Activated CD4-positive, alpha-beta T cell treated with anti-CD3 and anti-CD28 coated beads, Interleukin-2, amount 50 U/mL, for 48 hours (primary cell): Measurements from ENCODE around the gene ZW10.
"Not testable (repeated sequence)": the region's sequence is repeated elsewhere in the genome, so short reads cannot be mapped to it uniquely, and the experiment has no call there.

ENCODE experiments used
- DNase-seq, 2 experiments: peaks; one replicate each; pipeline ENCODE4 v3.0.0-alpha.2; 2020

The ZW10 gene

DNA sequence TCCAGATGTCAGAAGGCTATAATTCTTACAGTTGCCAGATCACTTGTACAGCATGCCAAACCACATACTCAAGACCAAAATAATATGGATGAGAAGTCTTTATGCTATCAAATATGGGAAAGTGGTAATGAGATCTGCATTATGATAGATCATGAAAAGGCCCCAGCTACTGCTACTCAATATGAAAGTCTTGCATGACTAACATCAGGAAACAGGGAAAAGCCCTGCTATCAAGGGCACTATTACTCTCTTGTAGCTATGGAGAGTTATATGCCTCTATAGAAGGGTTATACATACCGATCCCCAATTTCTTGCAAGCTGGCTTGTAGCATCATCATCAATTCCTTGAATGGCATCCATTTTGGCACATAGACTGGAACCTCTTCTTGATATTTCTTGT lies 37.2 kb downstream of the ZW10 start:
- no peak for DNase-seq

DNA sequence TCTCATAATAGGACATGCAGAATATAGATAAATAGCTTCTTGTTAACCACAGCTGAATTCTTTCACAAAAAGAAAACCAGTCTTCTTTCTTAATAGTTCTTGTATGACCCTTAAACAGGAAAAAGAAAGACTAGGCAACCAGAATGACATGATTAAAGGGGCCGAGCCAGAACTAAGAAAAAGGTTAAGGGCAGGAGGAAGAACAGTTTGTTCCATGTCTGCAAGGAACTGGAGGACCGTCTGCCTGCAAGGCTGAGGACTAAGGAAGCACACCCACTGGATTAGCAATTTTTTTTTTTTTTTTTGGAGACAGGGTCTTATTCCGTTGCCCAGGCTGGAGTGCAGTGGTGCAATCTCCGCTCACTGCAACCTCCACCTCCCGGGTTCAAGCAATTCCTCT lies 41.4 kb downstream of the ZW10 start:
- no peak for DNase-seq

DNA sequence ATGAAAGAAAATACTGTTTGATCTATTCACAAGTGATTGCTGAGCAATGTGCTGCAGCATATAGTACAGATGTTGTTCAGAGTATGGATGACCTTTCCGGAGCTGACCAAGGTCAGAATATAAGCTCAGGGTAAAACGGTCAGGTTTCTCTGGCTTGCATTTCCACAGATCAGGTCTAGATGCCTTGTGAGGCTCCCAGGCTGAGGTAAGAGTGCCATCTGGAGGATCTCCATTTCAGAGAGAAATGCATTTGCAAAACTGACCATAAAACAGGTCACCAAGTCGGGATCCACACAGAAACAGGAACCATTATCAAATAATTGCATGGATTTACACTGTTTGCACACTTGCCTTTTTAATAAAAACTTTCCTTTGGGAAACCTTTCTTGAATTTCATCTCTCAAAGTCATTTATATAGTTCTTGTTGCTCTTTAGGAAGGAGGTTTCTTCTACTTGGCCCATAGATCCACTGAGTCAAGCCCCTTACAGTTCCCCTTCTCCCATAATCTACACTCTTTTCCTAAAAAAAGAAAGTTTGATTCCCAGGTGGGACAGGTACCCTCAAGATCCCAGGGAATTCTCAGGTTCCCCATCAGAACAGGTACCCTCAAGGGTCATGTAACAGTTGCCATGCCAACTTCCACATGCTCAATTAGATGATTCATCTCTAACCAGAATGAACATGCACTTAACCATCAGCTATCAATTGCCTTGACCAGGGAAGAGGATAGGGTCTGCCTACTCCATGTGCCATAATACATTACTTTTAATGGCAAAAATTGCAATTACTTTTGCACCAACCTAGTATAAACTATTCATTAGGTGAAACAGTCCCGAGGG lies 42.4 kb downstream of the ZW10 start:
- DNase-seq: no peak

DNA sequence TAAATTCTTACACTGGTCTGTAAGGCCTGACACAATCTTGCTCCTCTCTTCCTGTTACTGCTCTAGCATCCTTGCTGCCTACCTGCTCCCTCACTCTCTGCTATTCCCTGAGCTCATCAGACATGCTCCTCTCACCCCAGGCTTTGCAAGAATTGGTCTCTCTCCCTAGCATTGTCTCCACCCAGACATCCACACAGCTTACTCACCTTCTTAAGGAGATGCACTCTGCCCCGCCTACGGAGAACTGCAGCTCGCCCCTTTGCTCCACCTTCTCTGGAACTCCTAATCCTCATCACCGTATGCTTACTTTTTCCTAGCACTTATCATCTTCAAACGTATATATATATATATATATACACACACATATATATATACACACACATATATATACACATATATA lies 44.0 kb downstream of the ZW10 start:
- DNase-seq: no peak

DNA sequence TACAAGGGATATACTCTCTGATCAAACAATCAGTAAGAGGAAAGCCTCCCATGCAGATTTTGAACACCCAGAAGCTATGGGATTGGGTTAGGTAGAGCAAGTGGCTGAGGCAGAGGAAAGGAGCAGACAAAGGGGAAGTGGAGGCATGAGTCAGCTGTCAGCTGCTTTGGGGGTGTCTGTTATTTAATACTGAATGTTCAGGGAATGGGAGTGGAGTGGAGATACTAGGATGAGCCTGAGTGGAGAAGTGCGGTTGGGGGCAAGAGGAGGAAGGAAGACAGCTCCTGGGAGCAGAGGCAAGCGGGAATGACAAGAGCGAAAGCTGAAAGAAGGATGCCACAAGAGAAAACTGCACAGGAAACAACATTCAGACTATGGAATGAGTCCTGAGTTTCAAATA lies 44.7 kb downstream of the ZW10 start:
- DNase-seq: no peak

DNA sequence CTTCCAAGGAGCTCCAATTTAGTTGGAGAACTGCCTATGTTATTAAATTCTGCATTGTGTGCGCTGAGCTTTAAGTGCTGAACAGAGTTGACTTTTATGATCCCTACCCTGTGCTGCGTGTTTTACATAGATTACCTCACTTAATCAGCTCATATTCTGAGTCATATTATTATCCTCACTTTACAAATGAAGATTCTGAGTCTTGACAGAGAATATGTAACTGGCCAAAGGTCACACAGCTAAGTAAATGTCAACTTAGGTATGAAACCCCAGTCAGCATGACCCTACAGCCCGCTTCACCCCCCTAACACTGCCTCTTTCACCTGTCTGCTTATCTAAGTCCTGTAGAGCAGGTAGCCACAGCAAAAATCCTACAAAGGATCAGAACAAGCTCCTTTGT lies 47.6 kb downstream of the ZW10 start:
- no peak for DNase-seq

DNA sequence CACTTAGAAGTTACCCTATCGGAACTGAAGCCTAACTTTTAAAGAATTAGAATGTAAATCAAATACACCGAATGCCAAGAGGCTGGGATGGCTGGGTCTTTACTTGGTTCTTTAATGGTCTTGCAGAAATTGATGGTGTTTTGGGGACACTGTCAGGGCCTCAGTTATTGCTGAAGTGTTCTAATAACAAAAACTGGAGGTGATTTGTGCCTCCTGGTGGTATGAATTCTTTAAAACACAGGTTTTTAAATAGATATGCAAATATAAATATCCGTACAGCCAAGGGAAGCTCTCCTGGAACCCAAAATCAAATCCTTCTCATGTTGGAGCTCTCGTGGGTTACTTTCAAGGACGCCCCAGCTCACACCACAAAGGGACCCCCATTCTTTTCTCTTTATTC lies 48.1 kb downstream of the ZW10 start:
- no peak for DNase-seq

DNA sequence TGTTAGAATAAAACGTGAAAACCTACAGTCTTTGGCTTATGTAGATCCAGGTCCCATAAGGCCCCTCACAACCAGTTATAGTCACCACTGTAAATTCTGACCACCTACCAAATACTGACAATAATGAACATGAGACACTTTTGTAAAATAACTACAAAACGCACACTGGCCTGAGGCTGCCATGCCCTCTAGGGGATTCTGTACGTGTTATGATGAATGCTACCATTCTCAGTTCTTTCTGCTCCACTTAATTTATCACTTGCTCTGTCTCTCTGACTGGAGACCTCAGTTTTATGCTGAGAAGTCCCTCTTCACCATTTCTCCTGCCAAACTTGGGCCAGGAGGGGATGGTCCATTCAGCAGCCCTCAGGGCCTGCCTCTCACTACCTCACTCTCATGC lies 48.7 kb downstream of the ZW10 start:
- DNase-seq: no peak

DNA sequence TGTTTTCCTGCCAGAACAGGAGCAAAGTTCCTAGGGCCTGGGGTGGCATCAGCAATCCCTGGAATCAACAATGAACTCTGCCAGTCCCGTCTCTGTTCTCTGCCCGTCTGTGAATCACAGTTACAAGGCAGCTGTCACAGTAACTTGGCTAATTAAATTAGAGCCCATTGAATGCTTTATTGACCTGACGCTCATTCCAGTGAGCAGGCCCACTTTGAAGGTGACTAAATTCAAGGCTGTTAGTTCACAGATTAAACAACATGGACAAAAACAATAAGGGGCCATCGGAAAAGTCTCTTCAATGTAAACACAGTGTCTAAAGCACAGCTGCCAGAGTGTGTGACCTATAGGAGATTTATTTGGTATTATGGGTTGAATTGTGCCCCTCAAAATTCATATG lies 49.7 kb downstream of the ZW10 start:
- no peak for DNase-seq

DNA sequence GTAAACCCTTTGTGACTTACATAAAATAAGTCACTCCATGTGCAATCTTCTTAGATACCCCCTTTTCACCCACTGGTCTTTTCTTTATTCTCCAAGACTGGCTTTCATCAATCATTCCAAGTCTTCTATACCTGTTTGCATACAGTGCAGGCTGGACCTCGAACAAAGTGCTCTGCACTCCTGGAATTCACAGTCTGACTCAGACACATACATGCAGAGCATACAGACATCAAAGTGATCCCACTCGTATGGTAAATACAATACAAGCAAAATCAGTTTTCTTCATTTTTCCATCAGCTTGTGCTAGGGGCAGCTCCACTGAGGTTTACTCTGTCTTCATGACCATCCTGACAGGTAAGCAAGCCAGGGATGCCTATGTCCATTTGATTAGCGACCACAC lies 50.6 kb downstream of the ZW10 start:
- DNase-seq: no peak

DNA sequence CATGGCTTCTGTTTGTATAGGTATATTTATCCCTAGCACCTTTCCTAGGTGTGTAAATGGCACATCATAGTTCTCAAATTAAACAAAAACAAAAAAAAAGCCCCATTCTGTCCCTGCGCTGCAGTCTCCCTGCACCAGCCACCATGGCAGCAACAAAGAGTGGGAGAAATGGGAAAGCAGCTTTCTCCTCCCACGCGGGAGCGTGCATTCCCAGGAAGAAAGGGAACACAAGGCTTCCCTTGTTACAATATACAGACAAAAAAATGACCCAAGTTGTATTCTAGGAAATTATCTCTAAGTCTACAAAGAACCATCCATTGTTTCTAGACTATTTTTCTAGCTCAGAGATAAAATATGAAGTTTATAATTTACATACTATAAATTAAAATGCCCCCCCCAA lies 51.3 kb downstream of the ZW10 start:
- no peak for DNase-seq

DNA sequence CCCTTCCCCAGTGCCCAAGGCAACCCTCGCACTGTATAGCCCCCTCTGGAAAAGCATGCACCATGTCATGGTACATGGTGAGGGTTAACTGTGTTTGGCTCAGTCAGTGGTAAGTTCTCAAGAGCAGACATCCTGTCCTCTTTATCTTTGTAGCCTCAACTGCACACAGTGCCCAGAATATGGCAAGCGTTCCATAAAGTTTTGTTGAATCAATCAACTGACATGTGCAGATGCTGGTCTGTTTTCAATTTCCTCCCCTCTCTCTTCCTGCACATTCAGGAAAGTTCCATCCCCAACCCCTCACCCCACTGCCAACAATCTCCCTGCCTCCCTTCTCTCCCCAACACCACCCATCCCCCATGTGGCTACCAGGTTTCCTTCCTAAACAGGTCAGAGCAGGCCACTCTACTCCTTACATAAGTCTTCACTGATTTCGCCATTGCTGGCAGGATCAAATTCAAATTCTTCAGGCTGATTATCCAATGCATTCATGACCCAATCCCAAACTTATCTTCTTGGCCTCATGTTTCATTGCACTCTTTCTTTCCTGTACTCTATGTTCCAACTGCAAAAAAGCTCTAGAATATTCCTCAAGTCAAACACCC lies 51.9 kb downstream of the ZW10 start:
- DNase-seq: no peak

DNA sequence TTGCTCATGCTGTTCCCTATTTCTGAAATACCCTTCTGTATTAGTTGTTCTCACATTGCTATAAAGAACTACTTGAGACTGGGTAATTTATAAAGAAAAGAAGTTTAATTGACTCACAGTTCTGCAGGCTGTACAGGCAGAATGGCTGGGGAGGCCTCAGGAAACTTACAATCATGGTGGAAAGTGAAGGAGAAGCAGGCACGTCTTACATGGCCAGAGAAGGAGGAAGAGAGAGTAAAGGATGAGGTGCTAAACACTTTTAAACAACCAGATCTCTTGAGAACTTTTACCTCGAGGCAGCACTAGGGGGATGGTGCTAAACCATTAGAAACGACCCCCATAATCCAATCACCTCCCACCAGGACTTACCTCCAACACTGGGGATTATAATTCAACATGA lies 53.0 kb downstream of the ZW10 start:
- not testable (repeated sequence) for DNase-seq

DNA sequence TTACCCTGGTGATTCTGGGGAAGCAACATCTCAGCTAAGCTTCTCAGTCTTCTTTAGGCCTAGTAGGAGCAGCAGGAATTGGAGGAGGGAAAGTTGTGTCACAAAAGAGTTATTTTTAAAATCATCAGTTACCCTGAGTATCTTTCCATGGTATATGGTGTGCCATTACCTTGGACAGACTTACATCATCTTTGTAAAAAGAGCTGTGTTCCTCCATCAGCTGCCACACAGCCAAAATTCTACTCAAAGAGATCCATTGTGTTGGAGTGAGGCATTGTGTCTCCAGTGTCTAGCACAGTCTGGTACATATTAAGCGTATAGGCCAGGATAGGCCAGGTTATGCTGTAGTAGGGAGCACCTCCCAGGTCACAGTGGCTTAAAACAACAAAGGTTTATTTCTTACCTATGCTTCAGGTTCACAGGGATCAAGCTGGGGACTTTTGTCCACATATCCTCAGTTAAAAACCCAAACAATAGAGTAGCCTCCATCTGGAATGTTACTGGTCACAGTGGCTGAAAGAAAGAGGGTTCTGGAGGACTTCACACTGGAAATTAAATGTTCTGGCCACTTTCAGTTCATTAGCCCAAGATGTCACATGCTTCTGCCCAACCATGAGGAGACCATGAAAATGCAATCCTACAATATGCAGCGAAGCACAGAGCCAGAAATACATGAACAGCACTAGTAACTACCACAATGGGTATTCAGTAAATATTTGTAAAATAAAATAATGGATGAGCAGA lies 57.4 kb downstream of the ZW10 start:
- no peak for DNase-seq

DNA sequence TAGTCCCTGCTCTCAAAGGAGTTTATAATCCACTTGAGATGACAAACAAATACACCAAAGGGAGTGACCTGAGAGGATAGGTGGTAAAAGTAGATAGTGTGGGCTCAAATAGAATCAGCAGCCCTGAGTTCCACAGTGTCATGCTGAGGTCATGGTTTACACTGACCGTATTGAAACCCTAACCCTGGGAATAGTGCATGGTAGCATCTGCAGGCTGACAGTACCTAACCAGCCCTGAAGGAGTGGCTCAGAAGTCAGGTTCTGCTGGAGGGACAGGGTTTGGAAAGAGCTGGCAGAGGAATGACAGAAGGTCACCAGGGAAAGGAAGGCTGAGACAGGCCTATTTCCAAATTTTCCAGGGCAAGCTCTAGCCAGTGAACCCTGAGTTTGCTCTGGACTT lies 58.2 kb downstream of the ZW10 start:
- no peak for DNase-seq

DNA sequence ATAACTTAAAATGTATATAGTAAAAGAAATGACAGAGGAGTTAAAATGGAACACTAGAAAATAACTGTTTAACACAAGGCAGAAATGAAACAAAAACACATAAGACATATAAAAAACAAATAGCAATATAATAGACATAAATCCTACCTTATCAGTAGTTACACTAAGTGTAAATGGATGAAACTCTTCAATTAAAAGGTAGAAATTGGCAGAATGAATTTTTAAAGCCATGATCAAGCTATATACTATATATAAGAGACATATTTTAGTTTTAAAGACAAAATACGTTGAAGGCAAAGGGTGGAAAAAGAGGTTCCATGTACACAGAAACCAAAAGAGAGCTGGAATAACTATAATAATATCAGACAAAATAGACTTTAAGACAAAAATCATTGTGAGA lies 62.5 kb downstream of the ZW10 start:
- DNase-seq: no peak

DNA sequence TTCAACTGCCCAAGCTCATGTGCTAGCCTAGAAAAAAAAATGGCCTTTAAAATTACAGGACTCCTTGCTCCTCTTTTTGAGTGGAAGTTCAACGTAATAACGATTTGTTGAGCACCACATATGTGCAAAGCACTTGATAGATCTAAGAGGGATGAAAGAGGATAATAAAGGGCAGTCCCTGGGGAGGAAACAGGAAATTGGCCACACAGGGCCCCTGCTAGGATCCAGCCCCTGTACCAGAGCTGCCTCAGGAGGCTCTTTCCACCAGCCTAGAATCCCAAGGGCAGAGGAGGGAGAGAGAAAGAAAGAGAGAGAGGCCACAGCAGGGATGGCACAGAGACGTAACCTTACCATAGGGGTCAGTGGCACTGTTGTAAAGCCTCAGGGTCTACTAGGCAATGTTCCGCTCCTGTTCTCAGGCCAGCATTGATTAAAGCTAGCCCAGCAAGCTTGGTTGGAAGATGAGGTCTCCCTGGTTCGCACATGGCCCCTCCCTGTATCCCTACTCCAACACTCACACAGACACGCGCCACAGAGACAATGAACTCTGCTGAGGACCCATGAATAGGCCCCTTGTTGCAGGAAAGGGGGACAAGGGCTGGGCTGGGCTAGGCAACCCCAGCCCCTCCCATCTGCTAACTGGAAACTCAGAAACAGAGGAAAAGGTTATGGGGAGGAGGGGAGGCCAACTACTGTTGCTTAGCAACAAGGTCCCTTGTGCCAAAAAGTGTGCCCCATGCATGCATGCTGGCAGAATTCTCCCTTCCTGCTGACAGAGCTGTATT lies 67.4 kb downstream of the ZW10 start, which contains the start of gene TMPRSS5:
Gene TMPRSS5, minus strand, starts transcription at position 438 of the 785 bp plus-strand sequence. Its CDS starts 84 bp downstream, at position 354.
- no peak for DNase-seq

DNA sequence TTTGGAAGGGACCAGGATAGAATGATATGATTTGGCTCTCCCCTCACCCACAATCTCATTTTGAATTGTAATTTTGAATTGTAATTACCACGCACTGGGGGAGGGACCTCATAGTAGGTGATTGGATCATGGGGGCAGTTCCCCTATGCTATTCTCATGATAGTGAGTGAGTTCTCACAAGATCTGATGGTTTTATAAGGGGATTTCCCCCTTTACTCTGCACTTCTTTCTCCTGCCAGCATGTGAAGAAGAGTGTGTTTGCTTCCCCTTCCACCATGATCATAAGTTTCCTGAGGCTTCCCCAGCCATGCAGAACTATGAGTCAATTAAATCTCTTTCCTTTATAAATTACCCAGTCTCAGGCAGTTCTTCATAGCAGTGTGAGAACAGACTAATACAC lies 69.9 kb downstream of the ZW10 start:
- DNase-seq: not testable (repeated sequence)

DNA sequence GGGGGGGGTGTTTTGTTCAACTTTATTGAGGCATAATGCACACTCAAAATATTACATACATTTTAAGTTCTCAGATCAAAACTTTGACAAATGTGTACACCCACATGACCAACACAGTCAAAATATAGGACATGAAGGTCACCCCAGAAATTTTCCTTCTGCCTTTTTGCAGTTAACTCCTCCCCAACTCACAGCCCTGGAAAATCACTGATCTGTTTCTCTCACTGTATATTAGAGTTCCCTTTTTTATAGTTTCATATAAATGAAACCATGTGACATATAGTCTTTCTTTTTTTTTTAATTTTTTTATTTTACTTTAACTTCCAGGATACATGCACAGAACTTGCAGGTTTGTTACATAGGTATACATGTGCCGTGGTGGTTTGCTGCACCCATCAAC lies 72.0 kb downstream of the ZW10 start:
- DNase-seq: no peak

DNA sequence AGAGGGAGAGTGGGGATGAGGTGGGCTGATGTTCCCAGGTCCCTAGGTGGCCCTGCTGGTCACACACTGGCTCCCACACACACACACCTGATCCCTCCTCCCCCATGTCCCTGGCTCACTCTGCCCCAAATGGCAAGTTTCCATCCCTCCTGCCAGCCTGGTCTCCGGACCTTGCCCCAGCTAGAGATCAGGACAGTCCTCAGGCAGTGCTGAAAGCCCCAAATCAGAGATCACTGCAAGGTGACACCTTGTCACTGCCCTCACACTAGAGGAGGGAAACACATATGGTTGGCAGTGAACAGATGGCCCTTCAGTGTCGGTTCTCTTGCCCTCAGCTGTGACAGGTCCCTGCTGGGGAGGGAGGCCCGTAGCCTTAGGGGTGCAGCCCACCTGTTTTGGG lies 75.0 kb downstream of the ZW10 start:
- DNase-seq: no peak

DNA sequence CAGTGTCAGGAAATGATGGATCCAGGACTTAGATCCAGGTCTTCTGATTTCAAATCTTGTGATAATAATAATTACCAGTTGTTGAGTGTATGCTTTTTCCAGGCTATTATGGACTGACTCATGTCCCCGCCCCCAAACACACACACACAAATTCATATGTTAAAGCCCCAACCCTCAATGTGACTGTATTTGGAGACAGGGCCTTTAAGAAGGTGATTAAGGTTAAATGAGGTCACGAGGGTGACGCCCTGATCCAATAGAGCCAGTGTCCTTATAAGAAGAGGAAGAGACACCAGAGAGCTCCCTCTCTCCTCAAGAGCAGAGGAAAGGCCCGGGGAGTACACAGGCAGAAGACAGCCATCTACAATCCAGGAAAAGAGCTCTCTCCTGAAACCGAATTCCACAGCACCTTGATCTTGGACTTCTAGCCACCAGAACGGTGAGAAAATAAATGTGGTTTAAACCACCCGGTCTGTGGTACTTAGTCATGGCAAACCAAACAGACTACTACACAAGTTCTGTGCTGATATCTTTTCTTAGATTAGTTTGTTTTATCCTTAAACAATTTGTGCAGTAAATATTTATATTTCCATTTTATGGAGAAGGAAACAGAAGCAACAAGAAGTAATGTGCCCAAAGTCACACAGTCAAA lies 75.6 kb downstream of the ZW10 start:
- no peak for DNase-seq

DNA sequence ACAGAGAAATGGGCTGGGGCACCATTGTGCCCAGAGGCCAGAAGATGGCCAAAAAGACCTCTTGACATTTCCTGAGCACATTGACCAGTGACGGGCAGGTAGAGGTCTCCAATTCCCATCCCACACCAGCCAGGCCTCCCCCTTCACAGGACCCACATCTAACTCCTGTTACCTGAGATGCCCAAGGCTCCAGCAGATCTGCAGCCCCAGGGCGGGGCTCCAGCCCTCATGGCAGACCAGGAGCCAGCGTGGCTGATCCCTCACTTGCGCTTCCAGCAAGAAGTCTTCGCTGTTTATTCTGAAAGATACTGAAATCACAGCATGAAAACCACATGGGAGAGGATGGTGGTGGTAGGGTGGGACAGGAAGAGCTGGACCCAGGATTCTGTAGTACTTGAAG lies 76.4 kb downstream of the ZW10 start:
- DNase-seq: no peak

DNA sequence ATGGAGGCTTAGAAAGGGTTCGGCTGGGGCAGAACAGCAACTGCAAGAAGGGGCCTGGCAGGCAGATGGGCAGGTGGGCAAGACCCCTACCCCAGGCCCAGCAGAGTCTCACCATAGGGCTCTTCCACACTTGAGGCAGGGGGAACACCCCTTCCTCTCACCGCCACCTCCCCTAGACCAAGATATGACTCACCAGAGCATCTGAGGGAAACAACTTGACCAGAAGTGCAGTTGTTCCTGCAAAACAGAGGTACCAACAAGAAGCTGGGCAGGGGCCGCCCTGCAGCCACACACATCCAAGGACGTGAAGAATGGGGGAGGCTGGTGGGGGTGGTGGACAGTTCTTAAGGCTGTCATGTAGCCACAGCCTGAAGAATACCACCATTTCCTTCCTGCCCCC lies 78.3 kb downstream of the ZW10 start:
- no peak for DNase-seq
